GF-D8 (cell line): ENCODE data around the gene CAPNS1.
"Not testable (repeated sequence)": the region's sequence is repeated elsewhere in the genome, so short reads cannot be mapped to it uniquely, and the experiment has no call there.

ENCODE experiments used
- DNase-seq: peaks from one replicate; lab custom pipeline; 2025; lab: John Stamatoyannopoulos, UW

Gene CAPNS1

DNA sequence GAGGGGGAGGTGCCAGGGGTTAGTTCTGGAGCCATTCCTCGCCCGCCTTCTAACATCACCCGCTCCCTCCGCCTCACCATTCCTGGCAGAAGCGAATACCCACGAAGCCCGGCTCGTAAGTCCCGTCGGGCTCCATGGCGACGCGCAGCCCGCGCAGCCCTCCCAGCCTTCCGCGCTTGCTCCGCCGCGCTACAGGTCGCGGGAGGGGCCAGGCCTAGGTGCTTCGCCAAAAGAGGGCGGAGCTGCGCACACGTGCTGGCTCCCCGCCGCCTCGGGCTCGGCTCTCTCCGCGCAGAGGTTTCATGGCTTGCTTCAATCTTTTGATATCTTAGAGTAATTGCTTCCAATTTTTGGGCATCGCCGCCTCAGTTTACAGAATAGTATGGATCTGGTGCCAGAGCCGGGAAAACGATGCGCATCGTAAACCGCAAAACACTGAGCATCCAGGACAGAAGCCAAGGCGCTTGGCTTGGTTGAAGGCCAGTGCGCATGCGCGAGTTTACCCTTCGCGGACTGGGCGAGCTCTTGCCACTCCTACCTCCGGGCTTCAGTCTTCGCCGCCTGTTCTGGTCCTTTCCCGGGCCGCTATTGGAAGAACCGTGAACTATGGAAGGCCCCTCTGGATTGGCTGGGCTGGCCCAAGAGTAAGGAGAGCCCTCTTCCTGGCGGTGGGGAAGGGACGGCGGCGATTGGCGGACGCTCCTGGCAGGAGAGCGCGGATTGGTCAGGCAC, 25.0 kb upstream of the CAPNS1 start, which contains the start of gene POLR2I:
Gene POLR2I, minus strand, starts transcription at position 155 of the 732 bp plus-strand sequence. Its CDS starts 19 bp downstream, at position 136.
- DNase-seq: peak; percentile 99

DNA sequence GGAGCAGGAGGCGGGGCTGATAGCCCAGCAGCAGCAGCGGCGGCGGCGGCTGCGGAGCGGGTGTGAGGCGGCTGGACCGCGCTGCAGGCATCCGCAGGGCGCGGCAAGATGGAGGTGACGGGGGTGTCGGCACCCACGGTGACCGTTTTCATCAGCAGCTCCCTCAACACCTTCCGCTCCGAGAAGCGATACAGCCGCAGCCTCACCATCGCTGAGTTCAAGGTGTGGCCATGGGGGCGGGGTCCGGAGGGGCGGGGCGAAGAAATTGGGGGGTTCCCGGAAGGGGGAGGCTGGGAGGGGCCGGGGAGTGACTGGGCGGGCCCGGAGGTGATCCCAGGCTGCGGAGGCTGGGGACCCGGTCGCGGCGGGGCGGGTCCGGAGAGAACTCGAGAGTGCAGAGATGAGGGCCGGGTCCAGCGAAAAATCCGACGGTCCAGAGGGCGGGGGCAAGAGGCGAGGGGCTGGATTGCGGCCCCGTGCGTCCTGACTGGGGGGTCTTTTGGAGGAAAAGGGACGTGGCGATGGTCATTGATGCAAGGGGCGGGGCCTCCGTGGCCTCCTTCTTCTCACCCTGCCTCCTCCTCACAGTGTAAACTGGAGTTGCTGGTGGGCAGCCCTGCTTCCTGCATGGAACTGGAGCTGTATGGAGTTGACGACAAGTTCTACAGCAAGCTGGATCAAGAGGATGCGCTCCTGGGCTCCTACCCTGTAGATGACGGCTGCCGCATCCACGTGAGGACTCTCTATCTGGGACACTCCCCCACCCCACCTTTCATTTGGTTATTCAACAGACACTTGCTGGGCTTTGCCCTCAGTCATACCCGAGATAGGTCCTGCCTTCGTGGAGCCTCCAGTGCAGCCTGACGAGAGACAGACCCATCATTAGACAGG, 24.2 kb upstream of the CAPNS1 start, which contains the start of gene TBCB:
Gene TBCB, plus strand, starts transcription at position 16 of the 891 bp plus-strand sequence. Its CDS starts 93 bp downstream, at position 109.
- DNase-seq: peak; percentile 22

DNA sequence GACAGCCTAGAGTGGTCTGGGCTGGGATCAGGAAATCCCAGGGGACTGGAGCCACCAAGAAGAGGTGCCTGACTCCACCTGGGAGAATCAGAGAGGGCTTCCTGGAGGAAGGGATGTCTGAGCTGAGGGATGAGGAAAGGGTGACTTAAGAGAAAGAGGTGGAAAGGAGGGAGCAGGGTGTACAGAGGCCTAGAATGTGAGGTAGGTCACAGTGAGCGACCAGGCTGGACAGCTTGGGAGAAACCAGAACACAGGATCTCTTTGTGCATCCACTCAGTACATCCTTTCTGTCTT, 23.6 kb upstream of the CAPNS1 start:
- no peak for DNase-seq

DNA sequence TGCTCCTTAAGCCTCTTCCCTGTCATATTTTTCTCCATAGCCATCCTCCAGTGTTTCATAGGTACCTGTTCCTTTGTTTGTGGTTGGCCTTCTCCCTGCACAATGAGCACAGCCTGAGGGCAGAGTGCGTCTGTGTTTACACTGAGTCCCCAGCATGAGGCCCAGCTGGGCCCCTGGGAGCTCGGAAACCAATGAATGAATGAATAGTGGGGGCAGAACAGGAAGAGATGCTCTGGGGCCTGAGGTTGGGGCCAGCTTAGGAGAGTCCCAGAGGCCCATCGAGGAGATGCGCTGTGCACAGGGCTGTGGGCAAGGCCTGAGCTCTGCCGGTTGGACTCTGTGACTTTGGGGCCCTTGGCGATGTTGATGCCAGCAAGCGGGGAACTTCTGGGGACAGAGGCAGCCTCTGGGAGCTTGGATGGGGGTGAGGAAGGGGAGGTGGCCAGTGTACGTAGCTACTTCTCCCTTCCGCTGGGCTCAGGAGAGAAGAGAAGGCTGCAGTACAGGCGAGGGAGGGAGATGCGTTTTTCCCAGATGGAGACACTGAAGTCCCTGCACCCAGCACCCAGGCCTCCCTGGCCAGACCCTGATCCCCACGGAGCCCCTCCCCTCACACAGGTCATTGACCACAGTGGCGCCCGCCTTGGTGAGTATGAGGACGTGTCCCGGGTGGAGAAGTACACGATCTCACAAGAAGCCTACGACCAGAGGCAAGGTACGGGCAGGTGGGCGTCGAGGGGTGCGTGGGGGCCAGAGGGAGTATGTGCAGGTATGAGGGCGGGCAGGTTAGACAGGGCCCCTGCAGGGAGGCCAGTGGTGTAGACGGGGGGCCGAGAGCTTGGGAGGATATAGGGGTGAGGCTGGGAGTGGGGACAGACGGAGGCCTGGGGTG, 19.5 kb upstream of the CAPNS1 start:
- DNase-seq: no peak

DNA sequence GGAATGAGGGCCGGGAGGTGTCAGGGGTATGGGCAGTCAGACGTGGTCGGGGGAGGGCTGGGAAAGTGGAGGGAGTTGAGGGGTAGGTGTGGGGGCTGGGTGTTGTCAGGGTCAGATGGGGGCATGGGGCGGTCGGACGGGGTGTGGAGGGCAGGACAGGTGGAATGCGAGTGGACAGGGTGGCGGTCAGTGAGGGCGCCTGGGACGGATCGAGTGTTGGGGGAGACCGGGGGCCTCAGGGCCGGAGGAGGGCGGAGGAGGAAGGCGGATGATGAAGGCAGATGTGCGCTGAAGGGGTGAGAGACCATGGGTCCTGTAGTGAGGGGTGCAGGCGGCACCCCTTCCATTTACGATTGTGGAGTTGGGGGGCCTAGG, 18.9 kb upstream of the CAPNS1 start:
- no peak for DNase-seq

DNA sequence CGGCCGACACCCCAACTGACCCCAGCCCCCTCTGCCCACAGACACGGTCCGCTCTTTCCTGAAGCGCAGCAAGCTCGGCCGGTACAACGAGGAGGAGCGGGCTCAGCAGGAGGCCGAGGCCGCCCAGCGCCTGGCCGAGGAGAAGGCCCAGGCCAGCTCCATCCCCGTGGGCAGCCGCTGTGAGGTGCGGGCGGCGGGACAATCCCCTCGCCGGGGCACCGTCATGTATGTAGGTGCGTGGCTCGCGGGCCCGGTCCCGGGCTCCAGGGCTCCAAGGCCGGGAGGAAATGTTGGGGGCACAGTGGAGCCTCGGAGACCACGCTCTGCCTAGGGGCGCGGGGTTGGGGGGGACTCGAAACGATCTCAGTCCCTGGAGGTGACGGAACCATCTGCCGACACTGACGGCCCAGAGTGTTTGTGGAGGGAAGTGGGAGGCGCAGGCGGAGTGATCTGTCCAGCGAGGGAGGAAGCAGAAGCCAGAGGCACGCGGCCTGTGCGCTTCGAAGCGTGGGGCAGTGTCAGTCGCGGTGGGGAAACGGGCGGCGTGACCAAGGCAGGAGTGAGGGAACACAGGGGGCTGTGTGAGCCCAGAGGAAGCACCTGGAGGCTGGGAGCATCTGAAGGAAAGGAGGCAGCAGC, 18.3 kb upstream of the CAPNS1 start:
- no peak for DNase-seq

DNA sequence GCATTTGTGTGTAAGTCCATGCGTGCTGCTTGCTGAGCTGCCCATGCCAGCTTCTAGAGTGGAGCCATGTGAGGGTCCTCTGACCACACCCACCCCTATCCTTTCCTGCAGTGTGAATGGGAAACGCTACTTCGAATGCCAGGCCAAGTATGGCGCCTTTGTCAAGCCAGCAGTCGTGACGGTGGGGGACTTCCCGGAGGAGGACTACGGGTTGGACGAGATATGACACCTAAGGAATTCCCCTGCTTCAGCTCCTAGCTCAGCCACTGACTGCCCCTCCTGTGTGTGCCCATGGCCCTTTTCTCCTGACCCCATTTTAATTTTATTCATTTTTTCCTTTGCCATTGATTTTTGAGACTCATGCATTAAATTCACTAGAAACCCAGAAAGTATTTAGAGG, 14.3 kb upstream of the CAPNS1 start:
- no peak for DNase-seq

DNA sequence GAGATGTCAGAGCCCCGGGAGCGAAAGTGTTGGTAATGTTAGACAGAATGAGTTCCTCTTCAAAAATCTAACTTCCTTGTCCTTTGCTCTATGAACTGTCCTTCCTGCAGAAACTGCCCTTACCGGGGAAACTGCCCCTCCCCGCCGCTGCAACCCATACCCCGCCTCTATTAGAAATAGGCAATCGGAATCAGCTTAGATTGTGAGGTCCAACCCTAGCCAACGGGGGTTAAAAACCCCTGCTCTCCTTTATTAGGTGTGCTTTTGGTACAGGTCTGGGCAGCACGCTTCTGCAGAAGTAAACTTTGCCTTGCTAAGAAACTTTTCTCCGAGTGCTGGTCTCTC, 11.5 kb upstream of the CAPNS1 start:
- peak; percentile 64 for DNase-seq

DNA sequence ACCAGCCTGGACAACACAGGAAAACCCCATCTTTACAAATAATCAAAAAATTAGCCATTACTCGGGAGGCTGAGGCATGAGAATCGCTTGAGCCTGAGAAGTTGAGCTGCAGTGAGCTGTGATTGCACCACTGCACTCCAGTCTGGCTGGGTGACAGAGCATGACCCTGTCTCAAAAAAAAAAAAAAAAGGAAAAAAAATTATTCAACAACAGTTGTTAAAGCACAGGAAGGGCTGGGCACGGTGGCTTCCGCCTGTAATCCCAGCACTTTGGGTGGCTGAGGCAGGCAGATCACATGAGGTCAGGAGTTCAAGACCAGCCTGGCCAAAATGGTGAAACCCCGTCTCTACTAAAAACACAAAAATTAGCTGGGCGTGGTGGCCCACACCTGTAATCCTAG, 8.6 kb upstream of the CAPNS1 start:
- DNase-seq: peak; percentile 57

DNA sequence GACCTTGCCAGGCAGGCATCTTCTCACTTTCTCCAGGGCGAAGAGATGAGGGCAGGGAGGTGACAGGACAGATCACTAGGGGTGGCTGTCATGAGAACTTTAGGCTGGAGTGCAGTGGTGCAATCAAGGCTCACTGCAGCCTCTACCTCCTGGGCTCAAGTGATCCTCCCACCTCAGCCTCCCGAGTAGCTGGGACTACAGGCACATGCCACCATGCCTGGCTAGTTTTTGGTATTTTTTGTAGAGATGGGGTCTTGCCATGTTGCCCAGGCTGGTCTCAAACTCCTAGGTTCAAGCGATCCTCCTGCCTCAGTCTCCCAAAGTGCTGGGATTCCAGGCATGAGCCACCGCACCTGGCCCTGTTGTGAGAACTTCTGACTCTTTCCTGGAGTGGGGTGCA, 5.0 kb upstream of the CAPNS1 start:
- not testable (repeated sequence) for DNase-seq

DNA sequence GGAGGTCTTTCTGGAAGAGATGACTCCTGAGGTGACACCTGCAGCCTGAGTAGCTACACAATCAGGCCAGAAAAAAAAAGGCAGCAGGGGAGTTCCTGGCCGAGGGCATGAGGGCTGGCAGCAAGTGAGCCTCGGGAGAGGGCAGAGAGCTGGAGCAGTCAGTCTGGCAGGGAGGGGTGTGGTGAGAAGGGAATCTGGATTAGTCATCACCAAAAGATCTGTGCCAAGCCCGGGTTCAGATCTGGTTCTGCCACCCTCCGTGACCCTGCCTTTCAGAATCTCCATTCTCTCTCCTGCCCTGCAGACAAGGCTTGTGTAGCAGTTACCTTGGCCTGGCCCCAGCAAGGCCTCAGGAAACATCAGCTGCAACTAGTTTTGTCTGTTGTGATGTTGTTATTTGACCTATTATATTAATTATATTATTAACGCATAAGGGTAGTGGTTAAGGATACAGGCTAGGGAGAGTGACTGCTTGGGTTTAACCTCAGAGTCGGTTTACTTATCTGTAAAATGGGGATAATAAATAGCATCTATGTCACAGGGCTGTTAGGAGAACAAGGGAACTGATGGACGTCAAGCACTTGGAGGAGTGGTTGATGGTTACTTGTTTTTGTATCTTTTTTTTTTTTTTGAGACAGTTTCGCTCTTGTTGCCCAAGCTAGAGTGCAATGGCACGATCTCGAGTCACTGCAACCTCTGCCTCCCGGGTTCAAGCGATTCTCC, 2.7 kb upstream of the CAPNS1 start:
- no peak for DNase-seq

DNA sequence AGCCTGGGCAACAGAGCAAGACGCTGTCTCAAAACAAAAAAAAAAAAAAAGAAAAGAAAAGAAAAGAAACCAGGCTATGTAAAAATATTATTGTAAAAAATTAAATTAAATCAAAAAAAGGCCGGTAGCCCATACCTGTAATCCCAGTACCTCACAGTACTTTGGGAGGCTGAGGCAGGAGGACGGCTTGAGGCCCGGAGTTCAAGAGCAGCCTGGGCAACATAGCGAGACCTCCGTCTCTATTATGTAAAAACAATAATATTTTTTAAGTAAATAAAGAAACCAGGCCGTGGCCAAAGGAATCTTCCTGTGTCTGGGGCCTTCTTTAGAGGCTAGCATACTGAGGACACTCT, 770 bp upstream of the CAPNS1 start:
- DNase-seq: no peak

DNA sequence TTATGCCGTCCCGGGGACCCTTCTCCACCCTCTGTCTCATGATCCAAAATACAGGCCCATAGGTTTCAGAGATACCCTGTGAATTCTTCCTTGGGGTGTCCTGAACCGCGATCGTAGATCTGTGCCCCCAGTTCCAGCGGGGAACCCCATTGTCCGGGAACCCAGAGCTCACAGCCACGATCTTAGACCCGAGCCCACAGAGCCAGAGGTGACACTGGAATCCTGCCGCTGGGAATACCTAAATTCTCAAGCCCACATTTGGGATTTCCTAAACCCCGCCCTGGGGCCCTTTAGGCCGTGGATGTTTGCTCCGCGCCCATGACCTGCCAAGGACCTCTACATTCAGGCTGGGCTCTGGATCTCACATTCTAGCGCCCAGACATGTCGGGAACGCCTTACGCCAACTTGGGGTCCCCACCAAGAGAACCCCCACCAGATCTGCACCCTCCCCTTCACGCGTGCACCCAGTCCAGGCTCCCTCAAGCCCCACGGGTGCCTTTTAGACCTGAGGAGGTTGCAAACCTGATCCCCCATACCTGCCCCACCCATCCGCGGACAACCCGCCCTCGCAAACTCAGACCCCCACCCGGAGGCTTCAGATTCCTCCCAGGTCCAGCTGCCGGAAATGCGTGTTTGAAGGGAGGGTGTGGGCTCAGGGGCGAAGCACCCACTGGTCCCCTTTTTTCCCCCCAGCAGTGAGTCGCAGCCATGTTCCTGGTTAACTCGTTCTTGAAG, 605 bp downstream of the CAPNS1 start:
- peak; percentile 8 for DNase-seq

DNA sequence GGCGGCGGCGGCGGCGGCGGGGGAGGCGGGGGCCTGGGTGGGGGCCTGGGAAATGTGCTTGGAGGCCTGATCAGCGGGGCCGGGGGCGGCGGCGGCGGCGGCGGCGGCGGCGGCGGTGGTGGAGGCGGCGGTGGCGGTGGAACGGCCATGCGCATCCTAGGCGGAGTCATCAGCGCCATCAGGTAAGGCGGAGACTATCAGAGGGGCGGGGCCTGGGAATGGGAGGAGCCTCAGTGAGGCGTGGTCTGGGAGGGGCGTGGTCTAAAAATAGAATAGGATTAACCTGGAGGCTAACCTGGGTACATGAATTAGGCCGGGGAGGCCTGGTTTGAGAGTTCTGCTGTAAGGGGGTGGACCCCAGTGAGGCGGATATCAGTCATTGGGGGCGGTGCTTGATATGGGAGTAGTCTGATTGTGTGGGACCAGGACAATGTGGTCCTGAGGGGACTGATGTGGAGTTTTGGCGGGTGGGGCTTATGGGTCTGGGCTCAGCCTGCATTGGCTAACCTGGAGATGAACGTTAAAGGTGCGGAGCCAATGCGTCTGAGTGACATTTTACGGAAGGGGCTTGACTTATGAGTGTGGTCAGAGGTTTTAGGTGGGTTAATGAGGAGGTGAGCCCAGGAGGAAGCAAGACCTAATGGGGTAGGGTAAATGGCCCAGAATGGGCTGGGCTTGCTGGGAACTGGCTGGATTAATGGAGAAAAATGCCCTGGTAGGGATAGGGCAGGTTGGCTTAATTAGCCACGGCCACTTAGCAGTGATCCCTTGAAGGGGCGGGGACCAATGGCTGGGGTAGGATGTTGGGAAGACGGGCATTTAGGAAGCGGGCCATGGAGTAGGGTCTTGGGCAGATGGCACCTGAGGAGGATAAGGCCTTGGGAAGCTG, 1.4 kb downstream of the CAPNS1 start:
- peak; percentile 33 for DNase-seq

DNA sequence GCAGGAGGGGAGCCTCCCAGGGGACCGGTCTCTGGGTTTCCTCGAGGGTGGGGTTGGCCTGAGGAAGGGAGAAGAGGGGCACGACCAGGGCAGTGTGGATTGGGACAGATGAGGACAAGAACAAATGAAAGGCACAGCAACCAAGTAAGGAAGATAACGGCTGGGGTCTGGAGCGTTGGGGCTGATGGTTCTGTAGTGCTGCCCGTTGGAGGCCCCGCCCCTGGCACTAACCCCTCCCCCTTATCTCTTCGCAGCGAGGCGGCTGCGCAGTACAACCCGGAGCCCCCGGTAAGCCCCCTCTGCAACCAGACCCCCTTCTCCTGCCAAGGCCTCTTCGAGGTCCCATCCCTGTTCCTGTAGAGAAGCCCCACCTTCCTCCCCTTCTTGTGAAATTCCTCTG, 2.2 kb downstream of the CAPNS1 start:
- DNase-seq: no peak

DNA sequence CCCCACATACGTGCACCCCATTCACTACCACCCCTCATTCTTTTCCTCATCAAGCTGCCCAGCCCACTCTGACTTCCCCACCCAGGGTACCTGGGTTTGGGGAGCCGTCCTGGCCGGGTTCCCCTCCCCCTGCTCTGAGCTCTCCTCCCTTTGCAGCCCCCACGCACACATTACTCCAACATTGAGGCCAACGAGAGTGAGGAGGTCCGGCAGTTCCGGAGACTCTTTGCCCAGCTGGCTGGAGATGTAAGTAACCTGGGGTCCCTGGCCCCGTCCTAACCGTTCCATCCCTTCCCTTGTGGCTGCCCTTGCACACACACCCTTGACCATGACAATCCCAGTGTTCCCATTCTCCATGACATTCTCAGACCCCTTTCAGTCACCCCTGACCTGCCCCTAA, 2.6 kb downstream of the CAPNS1 start:
- no peak for DNase-seq

DNA sequence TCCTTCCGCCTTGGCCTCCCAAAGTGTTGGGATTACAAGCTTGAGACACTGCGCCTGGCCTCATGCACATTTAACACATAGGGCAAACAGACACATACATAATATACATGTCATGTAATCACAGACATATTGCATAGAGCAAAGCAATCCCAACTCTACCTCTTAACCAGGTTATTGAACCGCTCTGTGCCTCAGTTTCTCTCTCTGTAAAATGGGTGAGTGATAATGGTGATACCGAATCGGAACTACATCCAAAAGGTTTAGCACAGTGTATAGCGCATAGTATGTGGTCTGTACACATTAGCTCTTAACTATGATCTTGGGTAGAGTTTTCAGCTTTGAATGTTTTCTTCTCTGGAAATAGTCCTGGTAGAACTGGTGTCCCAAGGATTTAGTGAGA, 4.8 kb downstream of the CAPNS1 start:
- no peak for DNase-seq

DNA sequence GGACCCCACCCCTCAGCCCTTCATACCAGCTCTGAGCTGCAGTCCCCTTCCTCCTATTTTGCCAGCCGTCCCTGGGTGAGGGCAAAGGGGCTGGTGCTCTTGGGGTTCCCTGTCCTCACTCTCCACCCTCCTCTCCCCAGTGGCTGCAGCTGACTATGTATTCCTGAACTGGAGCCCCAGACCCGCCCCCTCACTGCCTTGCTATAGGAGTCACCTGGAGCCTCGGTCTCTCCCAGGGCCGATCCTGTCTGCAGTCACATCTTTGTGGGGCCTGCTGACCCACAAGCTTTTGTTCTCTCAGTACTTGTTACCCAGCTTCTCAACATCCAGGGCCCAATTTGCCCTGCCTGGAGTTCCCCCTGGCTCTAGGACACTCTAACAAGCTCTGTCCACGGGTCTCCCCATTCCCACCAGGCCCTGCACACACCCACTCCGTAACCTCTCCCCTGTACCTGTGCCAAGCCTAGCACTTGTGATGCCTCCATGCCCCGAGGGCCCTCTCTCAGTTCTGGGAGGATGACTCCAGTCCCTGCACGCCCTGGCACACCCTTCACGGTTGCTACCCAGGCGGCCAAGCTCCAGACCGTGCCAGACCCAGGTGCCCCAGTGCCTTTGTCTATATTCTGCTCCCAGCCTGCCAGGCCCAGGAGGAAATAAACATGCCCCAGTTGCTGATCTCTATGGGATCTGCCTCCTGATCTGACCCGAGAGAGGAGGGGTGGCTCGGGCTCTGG, 10.0 kb downstream of the CAPNS1 start:
- no peak for DNase-seq

DNA sequence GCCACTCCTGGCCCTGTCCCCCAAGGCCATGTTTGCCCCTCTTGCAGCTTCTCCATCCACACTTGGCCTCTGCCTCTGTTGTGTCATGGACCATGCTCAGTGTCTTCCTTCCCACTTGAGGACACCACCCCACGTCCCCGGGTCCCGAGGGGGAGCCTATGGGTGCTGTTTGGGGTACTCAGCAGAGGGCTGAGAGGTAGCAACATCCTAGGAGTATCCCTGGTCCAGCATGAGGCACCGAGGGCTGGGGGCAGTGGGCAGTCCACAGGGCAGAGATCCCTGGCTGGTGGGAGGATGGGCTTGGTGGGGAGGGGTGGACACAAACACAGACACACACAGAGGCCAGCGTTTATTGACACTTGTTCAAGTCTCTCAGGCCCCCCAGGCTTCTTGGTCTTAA, 10.7 kb downstream of the CAPNS1 start:
- no peak for DNase-seq
